CD4-positive, alpha-beta T cell treated with Interleukin-6 for 4 hours (primary cell): ENCODE data around the gene ING3.

ENCODE experiments used
- DNase-seq: peaks from one replicate; pipeline ENCODE4 v3.0.0-alpha.2; 2020; ENCODE audit warnings: mixed read lengths

ING3 gene

GRCh38 chr7:120989257-120990220 is 39.0 kb downstream of the ING3 start:
- DNase-seq = no peak

- DNase-seq = no peak
Measured at GRCh38 chr7:120990468-120991118, 40.0 kb downstream of the ING3 start.

GRCh38 chr7:120991161-120991560 is 40.6 kb downstream of the ING3 start:
- DNase-seq = no peak

GRCh38 chr7:120991581-120991980 is 41.0 kb downstream of the ING3 start:
- no peak for DNase-seq

GRCh38 chr7:120992272-120992964 is 41.8 kb downstream of the ING3 start:
- no peak for DNase-seq

GRCh38 chr7:120992965-120993494 is 42.5 kb downstream of the ING3 start:
- no peak for DNase-seq

- DNase-seq = no peak
Measured at GRCh38 chr7:120993553-120994191, 43.1 kb downstream of the ING3 start.

GRCh38 chr7:120994512-120995410 is 44.2 kb downstream of the ING3 start:
- DNase-seq = no peak

GRCh38 chr7:120995654-120996053 is 45.1 kb downstream of the ING3 start:
- DNase-seq = no peak

GRCh38 chr7:120996333-120996987 is 45.9 kb downstream of the ING3 start:
- DNase-seq = peak; percentile 75

GRCh38 chr7:120996988-120997345 is 46.4 kb downstream of the ING3 start:
- no peak for DNase-seq

GRCh38 chr7:120997882-120998474 is 47.4 kb downstream of the ING3 start:
- no peak for DNase-seq

- no peak for DNase-seq
Measured at GRCh38 chr7:120998520-120998919, 47.9 kb downstream of the ING3 start.

GRCh38 chr7:120998996-120999565 is 48.5 kb downstream of the ING3 start:
- DNase-seq = no peak

- no peak for DNase-seq
Measured at GRCh38 chr7:121000081-121000983, 49.8 kb downstream of the ING3 start.

GRCh38 chr7:121001234-121001906 is 50.8 kb downstream of the ING3 start:
- no peak for DNase-seq

- DNase-seq = no peak
Measured at GRCh38 chr7:121002048-121002756, 51.6 kb downstream of the ING3 start.

GRCh38 chr7:121002757-121003200 is 52.2 kb downstream of the ING3 start:
- DNase-seq = no peak
